ENCODE measurements around the gene LTBP4.

The LTBP4 gene

DNA sequence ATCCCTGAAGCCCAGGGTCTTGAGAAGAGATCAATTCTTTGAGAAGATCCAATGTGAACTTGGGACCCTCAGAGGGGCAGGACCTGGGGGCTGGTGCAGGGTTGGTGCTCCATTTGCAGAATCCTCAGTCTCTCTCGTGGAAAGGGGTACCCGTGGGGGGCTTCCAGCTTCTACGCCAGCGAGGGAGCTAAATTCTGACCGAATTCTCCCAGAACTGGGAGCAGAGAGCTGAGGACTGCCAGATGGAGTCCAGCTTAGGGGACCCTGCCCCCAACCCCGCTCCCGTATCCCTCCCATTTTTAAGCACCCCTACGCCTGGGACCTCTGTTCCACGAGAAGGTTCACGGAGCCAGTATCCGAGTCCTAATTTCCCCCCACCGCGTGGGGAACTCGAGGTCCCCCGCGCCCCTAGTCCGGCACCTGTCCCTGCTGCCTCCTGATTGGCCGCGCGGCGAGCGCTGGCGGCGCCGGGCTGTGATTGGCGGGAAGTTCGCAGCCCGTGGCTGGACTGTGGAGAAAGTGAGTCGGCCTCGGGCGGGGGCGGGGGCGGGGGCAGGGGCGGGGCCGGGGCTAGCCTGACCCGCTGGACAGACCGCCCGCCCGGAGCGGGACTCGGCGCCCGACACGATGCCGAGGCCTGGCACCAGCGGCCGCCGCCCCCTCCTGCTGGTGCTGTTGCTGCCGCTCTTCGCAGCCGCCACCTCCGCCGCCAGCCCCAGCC, 4.4 kb upstream of the LTBP4 start:
- TF ChIP-seq POLR2AphosphoS5 (IDR thresholded peaks at IDR 0.05; ENCODE audit: low read depth, low read length) (peak; percentile 46; the same call in 1 of the 2 replicates), FOXP2 (optimal IDR thresholded peaks at IDR 0.05; ENCODE audit: borderline replicate concordance, extremely low read depth, extremely low read length, insufficient read depth) (peak; percentile 20), REST (IDR thresholded peaks at IDR 0.05; ENCODE audit: insufficient read depth in 1 of 2, low read depth in 2 of 2, low read length in 2 of 2) (no peak)

DNA sequence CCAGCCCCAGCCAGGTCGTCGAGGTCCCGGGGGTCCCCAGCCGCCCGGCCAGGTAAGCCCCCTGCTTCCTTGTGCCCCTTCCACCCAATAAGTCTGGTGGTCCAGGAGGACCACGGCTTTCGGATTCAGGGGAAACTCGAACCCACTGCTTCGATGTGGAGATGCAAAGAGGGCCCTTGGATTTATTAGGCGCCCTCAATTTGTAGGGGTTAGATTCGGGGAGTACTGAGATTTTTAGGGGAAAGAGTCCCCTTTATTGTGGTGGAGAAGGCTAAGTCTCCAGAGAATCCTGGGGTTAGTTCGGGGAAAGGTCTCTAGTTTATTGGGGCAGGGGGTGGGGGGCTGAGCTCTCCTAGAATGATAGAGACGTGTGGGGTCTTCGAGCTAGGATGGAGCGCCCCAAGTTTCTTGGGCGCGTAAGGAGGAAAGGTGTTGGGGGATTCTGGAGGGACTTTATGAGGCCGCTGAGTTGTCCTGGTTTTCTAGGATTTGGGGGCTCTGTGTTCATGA, 3.8 kb upstream of the LTBP4 start:
- TF ChIP-seq POLR2AphosphoS5 (IDR thresholded peaks at IDR 0.05; ENCODE audit: low read depth, low read length) (no peak), REST (IDR thresholded peaks at IDR 0.05; ENCODE audit: insufficient read depth in 1 of 2, low read depth in 2 of 2, low read length in 2 of 2) (no peak), SIN3A (IDR thresholded peaks at IDR 0.05; ENCODE audit: borderline replicate concordance, insufficient read depth, low read length) (no peak), FOXP2 (optimal IDR thresholded peaks at IDR 0.05; ENCODE audit: borderline replicate concordance, extremely low read depth, extremely low read length, insufficient read depth) (no peak), TAF1 (IDR thresholded peaks at IDR 0.05; ENCODE audit: borderline replicate concordance, insufficient read depth, low read length) (no peak)

GRCh38 chr19:40598121-40598917, 2.9 kb upstream of the LTBP4 start:
- TF ChIP-seq FOXP2 (optimal IDR thresholded peaks at IDR 0.05; ENCODE audit: borderline replicate concordance, extremely low read depth, extremely low read length, insufficient read depth) = peak; percentile 63
- no peak for TF ChIP-seq TAF1 (IDR thresholded peaks at IDR 0.05; ENCODE audit: borderline replicate concordance, insufficient read depth, low read length)
- 0 out of 4 replicates have a peak, but pooled peaks of 1 of the 2 experiments have one; percentile 40 for TF ChIP-seq REST (IDR thresholded peaks at IDR 0.05; ENCODE audit: insufficient read depth in 1 of 2, low read depth in 2 of 2, low read length in 2 of 2)
- TF ChIP-seq SIN3A (IDR thresholded peaks at IDR 0.05; ENCODE audit: borderline replicate concordance, insufficient read depth, low read length) = peak; percentile 85; the same call in 1 of the 2 replicates
- peak; percentile 63; the same call in 1 of the 2 replicates for TF ChIP-seq POLR2AphosphoS5 (IDR thresholded peaks at IDR 0.05; ENCODE audit: low read depth, low read length)

GRCh38 chr19:40598918-40599307, 2.3 kb upstream of the LTBP4 start:
- TF ChIP-seq REST (IDR thresholded peaks at IDR 0.05; ENCODE audit: insufficient read depth in 1 of 2, low read depth in 2 of 2, low read length in 2 of 2) = 0 out of 4 replicates have a peak, but pooled peaks of 1 of the 2 experiments have one; percentile 2
- no peak for TF ChIP-seq POLR2AphosphoS5 (IDR thresholded peaks at IDR 0.05; ENCODE audit: low read depth, low read length)
